HCT116 (cell line): ENCODE measurements around the gene IRF9.

Experiments
- CTCF ChIP-seq, 3 experiments: fragments of 200-600 bp in 1 of 3; sonication (generic) in 1 of 3; IDR thresholded peaks in 2 of 3; conservative IDR thresholded peaks in 1 of 3; 2 replicates each; pipeline ENCODE4 v1.5.1; 2012 to 2017; ENCODE audit warnings: low read depth in 2 of 3, low read length in 2 of 3, antibody characterized with exemption in 1 of 3, borderline replicate concordance in 1 of 3, control low read depth in 1 of 3, mild to moderate bottlenecking in 1 of 3, mixed read lengths in 1 of 3, mixed run types in 1 of 3, moderate library complexity in 1 of 3; ENCODE audit not compliant: insufficient read depth in 1 of 3
- EZH2 ChIP-seq: fragments of 200-600 bp; sonication (generic); IDR thresholded peaks from 2 replicates; pipeline ENCODE4 v1.6.1; 2017; ENCODE audit warnings: antibody characterized with exemption, mixed run types
- POLR2A ChIP-seq: IDR thresholded peaks from 2 replicates; pipeline ENCODE4 v1.7.0; 2011; ENCODE audit warnings: borderline replicate concordance; ENCODE audit not compliant: insufficient read depth, insufficient read length; ENCODE audit errors: extremely low read depth
- POLR2AphosphoS5 ChIP-seq: IDR thresholded peaks from 2 replicates; pipeline ENCODE4 v1.6.1; 2011; ENCODE audit warnings: mild to moderate bottlenecking, low read depth, low read length, moderate library complexity
- ZNF274 ChIP-seq: fragments of 200-500 bp; sonication (Bioruptor generic); IDR thresholded peaks from 2 replicates; pipeline ENCODE4 v1.6.1; 2014; ENCODE audit warnings: mild to moderate bottlenecking, low read depth, low read length, inconsistent platforms
- TF ChIP-seq, protein P1 (sequence below): IDR thresholded peaks from 2 replicates; pipeline ENCODE4 v1.6.1; 2012

DNA sequence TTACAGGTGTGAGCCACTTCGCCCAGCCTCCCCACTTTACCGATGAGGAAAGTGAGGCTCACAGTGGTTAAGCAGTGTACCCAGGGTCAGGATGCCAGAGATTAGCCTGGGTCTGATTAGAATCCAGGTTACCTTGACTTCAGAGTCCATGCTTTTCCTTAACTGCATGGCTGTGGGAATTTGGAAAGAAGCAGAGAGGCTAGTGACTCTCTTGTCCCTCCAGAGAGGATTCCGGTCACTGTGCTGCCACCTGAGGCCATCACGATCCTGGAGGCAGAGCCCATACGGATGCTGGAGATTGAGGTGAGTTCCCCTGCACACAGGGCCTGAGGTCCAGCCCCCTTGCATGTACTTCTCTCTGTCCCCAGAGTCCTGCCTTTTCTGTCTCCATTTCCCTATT, 15.5 kb downstream of the IRF9 start:
- no peak for TF ChIP-seq POLR2AphosphoS5
- TF ChIP-seq POLR2A: no peak
- TF ChIP-seq CTCF (IDR thresholded peaks at IDR 0.05 in 2 of 3, conservative IDR thresholded peaks at IDR 0.05 in 1 of 3; ENCODE audit: borderline replicate concordance in 1 of 3, insufficient read depth in 1 of 3, low read depth in 2 of 3, low read length in 2 of 3): no peak
- TF ChIP-seq EZH2: no peak
- TF ChIP-seq, protein P1, sequence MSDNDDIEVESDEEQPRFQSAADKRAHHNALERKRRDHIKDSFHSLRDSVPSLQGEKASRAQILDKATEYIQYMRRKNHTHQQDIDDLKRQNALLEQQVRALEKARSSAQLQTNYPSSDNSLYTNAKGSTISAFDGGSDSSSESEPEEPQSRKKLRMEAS: no peak
- TF ChIP-seq ZNF274: no peak
